Cerebellar nuclear complex (tissue), 1 donor: ENCODE results near the gene AGAP3.
A peak's percentile ranks its signal among the peaks of the same experiment; 100 is the strongest.

Experiments
- DNase-seq, 2 experiments: peaks; one replicate each; lab custom pipeline; 2025; lab: John Stamatoyannopoulos, UW

AGAP3 gene

GRCh38 chr7:151109094-151110048 is 23.1 kb downstream of the AGAP3 start:
- DNase-seq, result no peak

- DNase-seq, result no peak
Observed at GRCh38 chr7:151110236-151110940, 24.1 kb downstream of the AGAP3 start.

- DNase-seq, result peak in 1 of 2 experiments; percentile 56
Observed at GRCh38 chr7:151110941-151111645, 24.8 kb downstream of the AGAP3 start.

- no peak for DNase-seq
Observed at GRCh38 chr7:151113344-151114150, 27.3 kb downstream of the AGAP3 start.

- no peak for DNase-seq
Observed at GRCh38 chr7:151114151-151115090, 28.1 kb downstream of the AGAP3 start.

- DNase-seq, result no peak
Observed at GRCh38 chr7:151115121-151115835, 29.0 kb downstream of the AGAP3 start.

- DNase-seq, result no peak
Observed at GRCh38 chr7:151115836-151116418, 29.7 kb downstream of the AGAP3 start.

- no peak for DNase-seq
Observed at GRCh38 chr7:151116603-151117440, 30.5 kb downstream of the AGAP3 start.

- DNase-seq, result no peak
Observed at GRCh38 chr7:151117565-151117964, 31.3 kb downstream of the AGAP3 start.

GRCh38 chr7:151118108-151119054 is 32.1 kb downstream of the AGAP3 start:
- DNase-seq, result no peak

GRCh38 chr7:151119055-151119415 is 32.8 kb downstream of the AGAP3 start:
- no peak for DNase-seq

GRCh38 chr7:151119902-151120301 is 33.6 kb downstream of the AGAP3 start:
- no peak for DNase-seq

GRCh38 chr7:151120896-151121295 is 34.6 kb downstream of the AGAP3 start:
- no peak for DNase-seq

GRCh38 chr7:151121380-151122170 is 35.3 kb downstream of the AGAP3 start:
- no peak for DNase-seq

GRCh38 chr7:151122276-151122675 is 36.0 kb downstream of the AGAP3 start:
- no peak for DNase-seq

GRCh38 chr7:151122796-151123157 is 36.5 kb downstream of the AGAP3 start:
- DNase-seq, result no peak
